Measurements from ENCODE around the gene KMT2B. TPM values are rescaled to one million over a fixed set of nuclear protein-coding genes. Genes with fewer than 3 reads are reported as not detected.

The KMT2B gene
- total and polyA plus RNA-seq, 9 of the 15 experiments (the other 6 are each of a cell fraction or from before 2014, with no cell fraction given): 0.63 to 43.9 (median 8.1) TPM

- Histone ChIP-seq H3K27me3 (ENCODE audit: control insufficient read depth in 2 of 2, insufficient read depth in 2 of 2, low read length in 2 of 2) (no peaks in the 10 kb centered on the region), H3K4me3 (no peak overlapping the region), H3K79me2 (ENCODE audit: control insufficient read depth, insufficient read depth, low read length) (peaks cover 7% of the 10 kb centered on the region; the same call in 2 of the 3 replicates), H3K4me1 (replicated peaks in 1 of 2; ENCODE audit: control insufficient read depth in 2 of 2, insufficient read depth in 2 of 2, low read length in 2 of 2) (peaks cover 14 to 40% of the 10 kb centered on the region in 2 experiments; a peak in 4 of 5 replicates), H2AFZ (ENCODE audit: low read depth, low read length) (no peak overlapping the region), H4K20me1 (replicated peaks; ENCODE audit: control insufficient read depth, insufficient read depth, low read length) (no peaks in the 10 kb centered on the region), H3K9me1 (ENCODE audit: control insufficient read depth, insufficient read depth, low read length) (no peaks in the 10 kb centered on the region), H3K9ac (ENCODE audit: insufficient read depth in 1 of 2, low read depth in 2 of 2, low read length in 2 of 2) (peak overlapping the region in 1 of 2 experiments; percentile 71; a peak in 2 of 4 replicates), H3K27ac (ENCODE audit: extremely low read depth, low read depth, low read length) (no peak overlapping the region), H3K9me3 (replicated peaks; ENCODE audit: control insufficient read depth, insufficient read depth, low read depth, low read length) (no peaks in the 10 kb centered on the region), H3K4me2 (ENCODE audit: insufficient read depth, low read length) (no peak overlapping the region), H3K36me3 (ENCODE audit: control insufficient read depth, insufficient read depth, low read length) (peaks cover 23% of the 10 kb centered on the region; the same call in 1 of the 3 replicates)
- intact Hi-C loops (cut with micrococcal nuclease): no loop called here
- ChIA-PET CTCF (ENCODE audit: low intra/inter-chr PET ratio) (no interaction called here), POLR2A (interaction anchor here (0.6 kb wide), 2 partner anchors 212 to 578 kb away, joined by 3 to 4 read pairs; no protein-coding TSS in a partner anchor)
- TF ChIP-seq HIVEP1 (CRISPR knock-in tag; IDR thresholded peaks at IDR 0.05) (no peak), SIRT6 (IDR thresholded peaks at IDR 0.05; ENCODE audit: low read depth, low read length) (no peak), NKRF (IDR thresholded peaks at IDR 0.05; ENCODE audit: borderline replicate concordance) (no peak), SPI1 (IDR thresholded peaks at IDR 0.05; ENCODE audit: borderline replicate concordance, low read depth, low read length) (no peak), SRSF1 (IDR thresholded peaks at IDR 0.05; ENCODE audit: low read depth, low read length) (no peak), ZNF780A (CRISPR knock-in tag; IDR thresholded peaks at IDR 0.05) (no peak), NR1H2 (CRISPR knock-in tag; IDR thresholded peaks at IDR 0.05) (no peak), MEF2D (tag; conservative IDR thresholded peaks at IDR 0.05; ENCODE audit: low read depth) (no peak), FOXM1 (IDR thresholded peaks at IDR 0.05; ENCODE audit: low read depth) (no peak), FOXM1 (CRISPR knock-in tag; IDR thresholded peaks at IDR 0.05; ENCODE audit: low read depth) (no peak), SMARCA5 (IDR thresholded peaks at IDR 0.05) (no peak), PRDM10 (IDR thresholded peaks at IDR 0.05; ENCODE audit: partially characterized antibody) (no peak)
- FAIRE-seq: no peak
- no peak for DNase-seq (ENCODE audit: extremely low read depth in 1 of 4, low spot score in 3 of 4)
- 75% methylated on average over 14 of the region's 14 CpGs for WGBS (ENCODE audit: insufficient coverage, low coverage, missing lambda C conversion rate)
- no peak for ATAC-seq
- BruUV-seq (replicated peaks): no TSS peak
- in situ Hi-C loops (cut with MboI): no loop called here
These were observed 34.3 kb downstream of the KMT2B start for GRCh38 chr19:35751839-35752745.

Data from K562 (cell line).